GM19328 (cell line): ENCODE data around the gene MPDZ.

ENCODE experiments used
- ATAC-seq: cut with Tn5 transposase; IDR thresholded peaks from one replicate; pipeline ENCODE4 v1.9.1; 2021; ENCODE audit warnings: mild to moderate bottlenecking, moderate library complexity; ENCODE audit not compliant: unreplicated experiment

MPDZ gene

GRCh38 chr9:13279284-13280141 is at the start of gene MPDZ:
Gene MPDZ, minus strand, starts transcription at chr9:13279692. Its CDS starts 29,377 bp downstream, at chr9:13250315.
- ATAC-seq: no peak

DNA sequence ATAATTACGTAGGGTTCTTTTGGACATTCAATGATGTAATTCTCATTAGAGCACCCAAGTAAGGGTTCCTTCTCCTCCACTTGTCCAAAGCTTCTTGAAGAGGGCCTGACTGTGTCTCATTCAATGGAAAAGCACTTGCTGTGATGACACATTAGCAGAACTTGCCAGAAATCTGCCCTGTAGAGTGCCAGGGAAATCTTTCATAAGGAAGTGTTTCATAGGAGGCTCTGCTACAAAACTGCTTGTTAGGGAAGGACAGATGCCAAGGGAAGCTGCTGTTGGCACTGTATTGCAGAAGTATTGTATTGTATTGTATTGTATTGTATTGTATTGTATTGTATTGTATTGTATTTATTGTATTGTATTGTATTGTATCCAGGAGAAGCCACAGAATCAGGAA is 45.5 kb upstream of the MPDZ start:
- no peak for ATAC-seq

DNA sequence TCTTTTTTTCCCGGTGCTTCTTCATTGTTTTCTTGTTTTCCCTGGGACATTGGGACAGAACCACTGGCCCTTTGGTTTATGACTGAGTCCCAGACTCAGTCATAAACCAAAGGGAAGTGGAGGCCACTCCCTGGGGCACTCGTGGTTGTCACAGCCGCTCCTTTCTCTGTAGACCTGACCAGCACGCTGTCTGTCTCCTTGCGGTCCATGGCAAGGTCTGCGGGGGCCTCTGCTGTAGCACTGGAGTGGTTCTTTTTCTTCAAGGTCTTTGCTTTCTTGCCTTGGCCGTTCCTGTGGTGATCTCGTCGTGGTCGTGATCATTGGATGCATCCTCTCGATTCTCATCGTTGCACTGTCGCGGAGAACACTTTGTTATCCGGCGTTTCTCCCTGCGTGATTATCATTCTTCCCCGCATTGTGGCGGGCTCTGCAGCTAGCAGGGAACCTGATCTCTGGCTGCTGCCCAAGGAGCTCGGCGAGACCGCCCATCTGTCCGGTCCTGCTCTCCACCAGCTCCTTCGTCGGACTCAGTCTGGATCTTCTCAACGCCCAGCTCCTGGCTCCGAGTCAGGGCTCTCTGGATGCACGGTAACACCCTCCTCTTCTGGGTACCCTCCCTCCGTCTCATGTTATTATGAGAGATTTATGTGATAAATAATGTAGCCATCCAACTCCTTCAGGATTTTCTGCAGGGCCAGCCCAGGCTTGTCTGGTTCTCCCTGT is 43.5 kb upstream of the MPDZ start:
- no peak for ATAC-seq

GRCh38 chr9:13318027-13318426 is 38.5 kb upstream of the MPDZ start:
- ATAC-seq: no peak

- ATAC-seq: no peak
Measured at GRCh38 chr9:13296972-13297371, 17.5 kb upstream of the MPDZ start.

- no peak for ATAC-seq
Measured at GRCh38 chr9:13295556-13295955, 16.1 kb upstream of the MPDZ start.

DNA sequence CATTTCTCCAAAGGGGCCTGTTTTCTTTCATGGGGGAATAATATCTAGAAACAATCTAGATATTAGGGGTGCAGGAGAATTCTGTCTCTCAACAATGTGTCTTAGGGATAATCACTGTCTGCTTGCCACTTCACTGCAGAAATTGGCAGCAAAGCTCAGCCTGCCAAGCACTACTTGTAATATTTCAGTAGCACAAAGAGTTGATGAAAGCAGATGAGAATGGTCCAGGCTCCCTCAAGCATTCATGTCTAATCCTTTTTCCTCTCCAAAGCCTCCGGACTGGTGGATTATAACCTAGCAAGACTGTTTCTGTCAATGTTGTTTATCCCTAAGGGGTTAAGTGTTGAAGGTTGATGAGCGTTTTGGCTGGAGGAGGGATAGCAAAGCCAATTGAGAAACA is 13.3 kb upstream of the MPDZ start:
- ATAC-seq: no peak

GRCh38 chr9:13292158-13292557 is 12.7 kb upstream of the MPDZ start:
- ATAC-seq: no peak

DNA sequence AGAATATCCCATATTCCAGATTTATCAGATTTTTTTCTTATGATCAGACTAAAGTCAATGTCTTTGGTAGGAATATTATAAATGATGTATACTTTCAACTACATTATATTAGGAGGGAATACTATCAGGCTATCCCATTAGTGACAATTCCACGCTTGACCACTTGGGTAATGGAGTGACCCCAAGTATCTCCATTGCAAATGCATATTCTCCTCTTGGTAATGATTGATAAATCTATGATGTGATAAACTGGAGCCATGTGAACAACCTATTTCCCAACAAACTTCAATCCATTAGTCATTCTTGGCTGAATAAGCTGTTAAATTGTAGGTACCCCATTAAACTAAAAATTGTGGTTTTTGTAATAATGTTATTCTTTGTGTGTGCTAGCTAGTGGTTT is 12.2 kb upstream of the MPDZ start:
- ATAC-seq: no peak

- ATAC-seq: no peak
Measured at GRCh38 chr9:13284011-13284410, 4.5 kb upstream of the MPDZ start.

GRCh38 chr9:13282998-13283397 is 3.5 kb upstream of the MPDZ start:
- ATAC-seq: no peak

DNA sequence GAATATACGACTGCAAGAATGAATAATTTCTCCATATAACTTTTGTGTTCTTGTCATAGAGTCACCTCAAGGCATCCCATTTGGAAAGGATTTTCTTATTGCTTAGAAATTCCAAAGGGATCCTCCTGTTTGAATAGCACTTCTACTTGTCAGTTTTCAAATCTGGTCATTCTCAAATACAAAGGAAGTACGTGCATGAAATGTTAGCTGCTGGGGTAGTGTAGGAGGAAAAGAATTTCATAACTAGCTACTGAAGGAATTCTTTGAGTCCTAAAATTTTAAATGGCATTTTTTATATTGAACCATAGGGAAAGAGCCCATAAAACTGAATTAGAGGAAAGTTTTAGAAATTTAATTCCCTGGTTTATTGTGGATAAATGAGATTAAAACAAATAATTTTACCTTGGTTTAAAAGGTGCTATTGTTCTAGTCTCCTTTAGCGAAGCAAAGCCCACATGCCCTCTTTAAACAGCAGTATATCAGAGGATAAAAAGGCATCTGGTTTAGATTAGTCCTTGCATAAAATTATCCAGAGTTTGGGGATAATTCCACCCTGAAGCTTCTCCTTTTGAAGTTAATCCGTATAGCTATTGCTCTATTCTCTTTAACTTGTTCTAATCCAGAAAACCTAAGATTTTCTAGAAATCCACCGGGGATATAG is 2.0 kb upstream of the MPDZ start:
- no peak for ATAC-seq

DNA sequence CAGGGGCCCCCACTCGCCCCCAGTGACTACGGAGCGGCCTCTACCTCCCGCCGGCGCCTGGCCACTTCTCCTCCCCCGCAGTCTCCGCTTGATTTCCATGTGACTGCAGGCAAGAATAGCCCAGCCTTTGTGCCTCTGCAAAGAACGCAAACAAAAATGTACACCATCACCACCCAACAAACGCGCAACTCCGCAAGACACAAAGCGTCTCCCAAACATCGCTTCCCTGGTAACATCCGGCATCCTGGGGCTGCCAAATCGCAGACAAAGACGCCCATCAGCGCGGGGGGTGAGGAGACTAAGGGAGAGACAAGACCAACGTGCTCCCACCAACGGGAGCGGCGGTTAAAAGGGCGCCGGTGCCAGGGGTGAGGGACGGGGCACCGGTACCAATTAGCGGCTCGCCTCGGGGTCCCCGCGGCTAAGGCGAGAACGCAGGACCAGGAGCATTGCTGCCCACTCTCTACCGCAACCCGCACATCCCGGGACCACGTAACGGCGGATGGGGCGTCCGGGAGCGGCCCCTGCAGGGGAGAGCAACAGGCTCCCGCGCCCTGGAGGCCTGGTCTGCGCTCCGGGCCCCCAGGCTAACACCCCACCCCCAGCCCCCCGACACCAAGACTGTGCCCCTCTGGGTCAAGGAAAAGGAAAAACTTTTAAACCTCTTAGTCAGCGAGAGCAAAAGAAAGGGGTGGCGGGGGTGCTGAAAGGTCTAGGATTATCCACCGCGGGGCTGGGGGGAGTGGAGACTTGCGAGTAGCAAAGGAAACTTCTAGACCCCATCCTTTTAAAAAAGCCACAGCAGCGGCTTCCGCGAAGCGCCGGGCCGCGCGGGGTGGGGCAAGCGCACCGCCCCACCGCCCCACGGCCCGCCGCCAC is 885 bp downstream of the MPDZ start:
- no peak for ATAC-seq

GRCh38 chr9:13278023-13278367 is 1.5 kb downstream of the MPDZ start:
- no peak for ATAC-seq

- no peak for ATAC-seq
Measured at GRCh38 chr9:13274886-13275641, 4.4 kb downstream of the MPDZ start.

GRCh38 chr9:13270734-13271133 is 8.8 kb downstream of the MPDZ start:
- no peak for ATAC-seq

GRCh38 chr9:13269589-13270452 is 9.7 kb downstream of the MPDZ start:
- ATAC-seq: no peak

DNA sequence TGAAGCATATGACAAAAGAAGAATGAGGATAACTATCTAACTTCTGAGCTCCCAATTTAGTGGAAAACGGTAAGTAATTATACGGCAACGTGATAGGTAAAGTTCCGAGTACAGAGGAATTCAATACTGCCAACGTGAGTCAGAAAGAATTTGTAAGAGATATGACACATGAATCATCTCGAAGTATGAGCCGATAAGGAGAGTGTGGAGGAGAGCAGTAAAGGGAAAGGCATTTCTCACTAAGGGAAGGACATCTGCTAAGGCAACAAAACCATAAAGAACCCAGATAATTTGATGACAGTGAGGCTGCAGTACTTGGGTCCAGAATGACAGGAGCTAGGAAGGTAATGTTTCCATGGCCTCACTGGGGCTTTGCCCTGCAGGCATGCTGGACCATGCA is 11.0 kb downstream of the MPDZ start:
- no peak for ATAC-seq

GRCh38 chr9:13267743-13268142 is 11.7 kb downstream of the MPDZ start:
- no peak for ATAC-seq
